GM21360 (cell line): ENCODE results near the gene HYLS1.

Experiments used
- ATAC-seq: cut with Tn5 transposase; IDR thresholded peaks from one replicate; pipeline ENCODE4 v1.9.1; 2021; ENCODE audit warnings: mild to moderate bottlenecking, moderate library complexity; ENCODE audit not compliant: unreplicated experiment

The HYLS1 gene

DNA sequence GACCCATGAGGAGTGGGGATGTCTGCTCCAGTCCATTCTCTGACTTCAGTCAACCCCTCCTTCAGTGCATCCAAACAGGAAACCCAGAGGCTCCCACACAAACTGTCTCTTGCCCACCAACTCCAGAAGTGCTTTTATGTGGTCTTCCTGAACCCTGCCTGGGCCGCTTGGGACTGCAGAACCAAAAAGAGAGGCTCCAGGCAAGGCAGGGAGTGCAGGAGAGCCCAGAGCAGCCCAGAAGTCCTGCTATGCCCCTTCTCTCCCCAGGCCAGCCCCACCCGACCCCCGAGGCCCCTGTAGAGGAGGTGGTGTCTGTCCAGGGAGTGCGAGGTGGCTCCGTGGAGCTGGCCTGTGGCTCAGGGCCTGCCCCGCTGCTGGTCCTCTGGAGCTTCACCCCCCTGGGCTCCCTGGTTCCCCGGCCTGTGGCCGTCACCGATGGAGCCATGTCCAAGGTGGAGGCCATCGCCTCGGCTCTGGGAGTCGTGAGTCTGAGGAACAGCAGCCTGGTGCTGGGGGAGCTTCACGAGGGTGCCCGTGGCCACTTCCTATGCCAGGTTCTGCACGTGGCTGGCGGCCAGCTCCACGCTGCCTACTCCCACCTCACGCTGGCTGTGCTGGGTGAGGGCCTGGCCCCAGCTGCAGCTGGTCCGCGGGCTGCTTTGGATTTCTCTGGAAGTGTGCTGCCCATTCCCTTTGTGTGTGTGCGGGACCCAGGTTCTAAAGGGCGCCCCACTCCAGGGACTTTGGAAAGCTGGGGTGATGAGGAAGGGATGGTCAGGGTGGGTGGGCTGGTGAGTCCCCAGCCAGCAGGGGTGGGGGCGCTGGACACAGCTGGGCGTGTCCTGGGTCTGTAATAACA is 60.2 kb downstream of the HYLS1 start:
- no peak for ATAC-seq

DNA sequence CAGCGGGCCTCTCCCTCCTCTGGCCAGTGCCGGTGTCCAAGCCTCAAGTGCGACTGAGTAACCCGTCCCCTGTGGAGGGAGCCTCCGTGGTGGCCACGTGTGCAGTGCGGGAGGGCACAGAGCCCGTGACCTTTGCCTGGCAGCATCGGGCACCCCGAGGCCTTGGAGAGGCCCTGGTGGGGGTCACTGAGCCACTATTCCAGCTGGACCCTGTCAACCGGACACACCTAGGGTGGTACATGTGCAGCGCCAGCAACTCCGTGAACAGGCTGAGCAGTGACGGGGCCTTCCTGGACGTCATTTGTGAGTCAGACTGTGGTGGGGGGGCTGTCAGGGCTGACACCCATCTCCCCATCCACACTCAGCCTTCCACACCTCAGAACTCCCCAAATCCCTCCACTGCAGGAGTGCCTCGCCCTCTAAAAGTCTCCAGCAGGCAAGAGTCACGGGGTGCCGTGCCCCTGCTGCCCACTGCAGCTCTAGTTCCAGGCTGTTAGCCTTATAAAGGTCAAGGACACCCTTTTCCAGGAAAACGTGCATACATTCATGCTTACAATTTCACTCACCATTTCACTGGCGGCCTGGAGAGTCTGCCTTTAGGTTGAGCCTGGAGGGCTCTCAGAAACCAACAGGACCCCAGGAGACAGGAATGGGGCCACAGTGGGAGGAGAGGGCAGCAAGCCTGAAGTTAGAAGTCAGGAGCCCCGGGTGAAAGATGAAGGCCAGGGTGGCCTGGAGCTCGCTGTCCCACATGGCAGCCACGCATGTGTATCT is 61.0 kb downstream of the HYLS1 start:
- no peak for ATAC-seq

DNA sequence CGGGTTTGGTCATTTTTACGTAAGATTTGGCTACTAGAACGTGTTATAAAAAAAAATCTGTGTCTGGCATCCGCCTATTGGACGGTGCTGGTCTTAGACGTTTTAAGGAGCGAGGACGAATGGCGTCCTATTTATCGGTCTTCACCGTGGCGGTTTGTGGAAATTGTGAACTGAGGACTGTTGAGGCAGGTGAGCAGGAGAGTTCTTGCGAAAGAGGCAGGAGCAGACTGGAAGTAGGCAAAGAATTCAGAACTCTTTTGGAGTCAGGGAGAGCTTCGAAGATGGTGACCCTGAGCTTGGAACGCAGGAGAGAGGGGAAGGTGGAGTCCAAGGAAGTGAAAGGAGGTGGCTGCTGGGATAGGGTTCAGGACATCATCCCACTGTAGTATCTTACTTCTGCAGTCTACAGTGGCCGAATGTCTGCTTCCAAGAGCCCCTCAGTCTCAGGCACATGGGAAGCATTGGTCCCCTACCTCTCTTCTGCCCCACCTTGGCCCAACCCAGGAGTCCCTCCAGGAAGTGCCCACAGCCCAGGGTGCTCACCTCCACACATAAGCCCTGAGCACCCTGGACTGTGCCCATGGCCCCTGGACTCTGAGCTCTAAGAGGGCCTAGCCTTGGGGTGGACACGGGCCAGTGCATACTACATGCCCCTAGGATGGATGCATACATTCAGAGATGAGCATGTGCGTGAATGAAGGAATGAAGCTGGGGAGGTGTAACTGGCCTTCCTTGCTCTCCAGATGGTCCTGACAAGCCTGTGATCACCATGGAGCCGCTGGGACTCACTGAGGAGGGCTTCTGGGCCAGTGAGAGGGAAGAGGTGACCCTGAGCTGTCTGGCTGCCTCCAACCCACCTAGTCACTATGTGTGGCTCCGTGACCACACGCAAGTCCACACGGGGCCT is 62.1 kb downstream of the HYLS1 start:
- ATAC-seq: no peak

DNA sequence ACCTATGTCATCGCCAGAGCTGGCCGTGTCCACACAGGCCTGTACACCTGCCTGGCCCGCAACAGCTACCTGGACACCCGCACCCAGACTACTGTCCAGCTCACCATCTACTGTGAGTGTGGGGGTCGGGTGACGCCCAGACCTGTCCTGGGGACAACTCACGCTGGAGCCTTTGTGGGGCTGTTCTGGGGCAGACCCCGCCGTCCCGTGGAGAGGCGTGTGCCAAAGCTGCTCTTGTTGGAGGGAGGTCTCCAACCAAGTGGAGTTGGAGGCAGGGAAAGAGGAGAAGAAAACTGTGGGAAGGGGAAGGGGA is 62.7 kb downstream of the HYLS1 start:
- no peak for ATAC-seq
